ENCODE data around the gene CHST7.

CHST7 gene

GRCh38 chrX:46627062-46627461, 53.5 kb downstream of the CHST7 start:
- TF ChIP-seq CTCF (IDR thresholded peaks at IDR 0.05; ENCODE audit: extremely low read depth, insufficient read depth, missing control alignments): no peak
- in situ Hi-C loops (cut with MboI; ENCODE audit: low pct_unique_long_range_greater_than_20kb, low sequenced_read_pairs, unreplicated experiment): no loop called here
- DNase-seq (ENCODE audit: low spot score): no peak

- DNase-seq (ENCODE audit: low spot score): no peak
- TF ChIP-seq CTCF (IDR thresholded peaks at IDR 0.05; ENCODE audit: extremely low read depth, insufficient read depth, missing control alignments): no peak
- in situ Hi-C loops (cut with MboI; ENCODE audit: low pct_unique_long_range_greater_than_20kb, low sequenced_read_pairs, unreplicated experiment): no loop called here
Observed at GRCh38 chrX:46627711-46628419, 54.3 kb downstream of the CHST7 start.

GRCh38 chrX:46628460-46629371, 55.2 kb downstream of the CHST7 start:
- no peak for TF ChIP-seq CTCF (IDR thresholded peaks at IDR 0.05; ENCODE audit: extremely low read depth, insufficient read depth, missing control alignments)
- in situ Hi-C loops (cut with MboI; ENCODE audit: low pct_unique_long_range_greater_than_20kb, low sequenced_read_pairs, unreplicated experiment): no loop called here
- peak; percentile 36 for DNase-seq (ENCODE audit: low spot score)

- TF ChIP-seq CTCF (IDR thresholded peaks at IDR 0.05; ENCODE audit: extremely low read depth, insufficient read depth, missing control alignments): no peak
- DNase-seq (ENCODE audit: low spot score): no peak
- in situ Hi-C loops (cut with MboI; ENCODE audit: low pct_unique_long_range_greater_than_20kb, low sequenced_read_pairs, unreplicated experiment): loop anchor here (10.0 kb wide), 1 partner anchor 75 kb away; no protein-coding TSS in a partner anchor
Observed at GRCh38 chrX:46630141-46630540, 56.6 kb downstream of the CHST7 start.

- DNase-seq (ENCODE audit: low spot score): no peak
- in situ Hi-C loops (cut with MboI; ENCODE audit: low pct_unique_long_range_greater_than_20kb, low sequenced_read_pairs, unreplicated experiment): loop anchor here (10.0 kb wide), 1 partner anchor 80 kb away; no protein-coding TSS in a partner anchor
- TF ChIP-seq CTCF (IDR thresholded peaks at IDR 0.05; ENCODE audit: extremely low read depth, insufficient read depth, missing control alignments): no peak
Observed at GRCh38 chrX:46634577-46634976, 61.0 kb downstream of the CHST7 start.

- in situ Hi-C loops (cut with MboI; ENCODE audit: low pct_unique_long_range_greater_than_20kb, low sequenced_read_pairs, unreplicated experiment): loop anchor here (10.0 kb wide), 1 partner anchor 80 kb away; no protein-coding TSS in a partner anchor
- no peak for DNase-seq (ENCODE audit: low spot score)
- no peak for TF ChIP-seq CTCF (IDR thresholded peaks at IDR 0.05; ENCODE audit: extremely low read depth, insufficient read depth, missing control alignments)
Observed at GRCh38 chrX:46635186-46635585, 61.6 kb downstream of the CHST7 start.
